Lung (tissue), 12 donors: Measurements from ENCODE around the gene CKAP2L. TPM values are rescaled to one million over a fixed set of nuclear protein-coding genes. Genes with fewer than 3 reads are reported as not detected.

Source experiments
- ATAC-seq: fragments of 200-7000 bp; cut with Tn5 transposase; one replicate; pipeline ENCODE4 v1.9.1; 2020; ENCODE audit warnings: moderate number of reproducible peaks; ENCODE audit not compliant: insufficient read depth, low FRiP score
- DNase-seq, 3 donors: peaks; one replicate each; pipeline ENCODE4 v3.0.0-alpha.2; 2013 to 2017
- H3K27ac ChIP-seq, 2 donors: one replicate each; pipeline ENCODE4 v1.5.1; 2013; ENCODE audit warnings: mild to moderate bottlenecking in 2 of 2, moderate library complexity in 2 of 2, control low read depth in 1 of 2, inconsistent platforms in 1 of 2, low read depth in 1 of 2, low read length in 1 of 2
- H3K27me3 ChIP-seq, 3 donors: one replicate each; pipeline ENCODE4 v1.5.1; 2013; ENCODE audit warnings: low read length in 2 of 3; ENCODE audit not compliant: control insufficient read depth in 3 of 3, insufficient read depth in 3 of 3
- H3K36me3 ChIP-seq, 4 donors: one replicate each; pipeline ENCODE4 v1.5.1; 2013; ENCODE audit warnings: low read length in 4 of 4, mild to moderate bottlenecking in 1 of 4, moderate library complexity in 1 of 4; ENCODE audit not compliant: control insufficient read depth in 4 of 4, insufficient read depth in 4 of 4
- H3K4me1 ChIP-seq, 5 donors: one replicate each; pipeline ENCODE4 v1.5.1; 2013; ENCODE audit warnings: low read length in 5 of 5, mild to moderate bottlenecking in 2 of 5, moderate library complexity in 1 of 5; ENCODE audit not compliant: control insufficient read depth in 5 of 5, insufficient read depth in 5 of 5
- H3K4me3 ChIP-seq: one replicate; pipeline ENCODE4 v1.5.1; 2013; ENCODE audit warnings: mild to moderate bottlenecking, control low read depth, moderate library complexity
- H3K9ac ChIP-seq, 2 donors: one replicate each; pipeline ENCODE4 v1.5.1; 2013; ENCODE audit warnings: low read length in 2 of 2, control low read depth in 1 of 2; ENCODE audit not compliant: insufficient read depth in 1 of 2
- H3K9me3 ChIP-seq, 4 donors: one replicate each; pipeline ENCODE4 v1.5.1; 2013; ENCODE audit warnings: low read length in 3 of 4, mild to moderate bottlenecking in 1 of 4, moderate library complexity in 1 of 4; ENCODE audit not compliant: control insufficient read depth in 4 of 4, insufficient read depth in 3 of 4
- CTCF ChIP-seq: IDR thresholded peaks from 2 replicates; pipeline ENCODE4 v1.5.1; 2012; ENCODE audit warnings: mild to moderate bottlenecking; ENCODE audit errors: control extremely low read depth, extremely low read depth
- WGBS, 2 donors: extraction: QIAGEN DNeasy Blood & Tissue Kit; methylation state at CpG; one replicate each; pipeline ENCODE4 v1.1.7; 2013; 5-methylcytosine and 5-hydroxymethylcytosine counted together
- polyA plus RNA-seq, 2 donors: library from polyadenylated mRNA; stranded (reverse); fragments of 200-250 nt; gene quantifications; one replicate each; pipeline ENCODE4 v1.2.1, GENCODE V29; 2013
- total RNA-seq, 2 donors: library from RNA; depleted of rRNA in 1 of 2; stranded (reverse); fragments of >200 nt in 1 of 2; gene quantifications; one replicate each; pipeline ENCODE4 v1.2.1, GENCODE V29; 2014 to 2021
- donor health status: control.
- donor health status: control.
- donor health status: Bipolar disorder and iron deficiency.
- donor health status: healthy.
- donor health status: DM: yes; HTN: yes; CAD: no.

Gene CKAP2L
- total and polyA plus RNA-seq, 4 donors = 0.48 to 4.0 (median 0.61) TPM

- H3K9ac ChIP-seq = no peak overlapping the region
- WGBS, 2 donors = 69 to 73% methylated on average over 17 of the region's 17 CpGs
- ATAC-seq (no peak), DNase-seq (no peak)
- H3K27me3 ChIP-seq = no peaks in the 10 kb centered on the region
- no peak for TF ChIP-seq CTCF
- H3K36me3 ChIP-seq = no peaks in the 10 kb centered on the region
- no peaks in the 10 kb centered on the region for H3K9me3 ChIP-seq
- no peak overlapping the region for H3K4me3 ChIP-seq
- no peaks in the 10 kb centered on the region for H3K4me1 ChIP-seq
- no peak overlapping the region for H3K27ac ChIP-seq
Measured at GRCh38 chr2:112712903-112713584, 51.4 kb downstream of the CKAP2L start.

DNA sequence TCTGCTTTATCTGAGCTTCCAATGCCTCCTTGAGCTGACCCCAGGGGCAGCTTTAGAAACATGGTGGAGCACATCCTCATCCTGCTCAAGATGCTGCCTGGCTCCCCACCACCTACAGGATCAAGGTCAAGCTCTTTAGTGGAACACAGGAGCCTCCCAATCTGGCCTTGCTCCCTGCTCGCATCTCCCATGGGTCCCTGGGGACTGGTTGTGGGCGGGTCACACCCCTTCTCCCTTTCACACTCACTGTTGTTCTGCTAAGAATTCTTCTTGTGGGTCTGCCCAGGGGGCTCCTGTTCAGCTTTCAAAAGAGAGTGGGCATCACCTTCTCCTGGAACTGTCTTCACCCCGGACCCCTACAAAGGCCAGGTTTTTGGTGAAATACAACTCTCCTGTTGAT is 51.9 kb downstream of the CKAP2L start:
- Histone ChIP-seq H3K36me3 (no peaks in the 10 kb centered on the region), H3K27ac (no peak overlapping the region)
- 90 to 92% methylated on average over 3 of the region's 3 CpGs for WGBS, 2 donors

GRCh38 chr2:112710956-112711750 is 53.3 kb downstream of the CKAP2L start:
- H3K27ac ChIP-seq = no peak overlapping the region
- 81 to 83% methylated on average over 9 of the region's 9 CpGs for WGBS, 2 donors
- ATAC-seq (no peak), DNase-seq (no peak)
- no peaks in the 10 kb centered on the region for H3K9me3 ChIP-seq
- TF ChIP-seq CTCF = no peak
- no peak overlapping the region for H3K9ac ChIP-seq
- no peaks in the 10 kb centered on the region for H3K27me3 ChIP-seq
- H3K4me1 ChIP-seq = peaks cover 0 to 1% (median 0%) of the 10 kb centered on the region in 5 donors
- no peak overlapping the region for H3K4me3 ChIP-seq
- H3K36me3 ChIP-seq = no peaks in the 10 kb centered on the region

More for the DNA sequence above, 51.9 kb downstream of the CKAP2L start:
- Histone ChIP-seq H3K4me3 (no peak overlapping the region), H3K4me1 (no peaks in the 10 kb centered on the region), H3K27me3 (no peaks in the 10 kb centered on the region), H3K9ac (no peak overlapping the region), H3K9me3 (no peaks in the 10 kb centered on the region)
- no peak for TF ChIP-seq CTCF
- no peak for ATAC-seq
- no peak for DNase-seq
